ENCODE measurements around the gene ATRIP.

GRCh38 chr3:48420561-48420960, 26.0 kb upstream of the ATRIP start:
- TF ChIP-seq CTCF (IDR thresholded peaks at IDR 0.05; ENCODE audit: poor library complexity, severe bottlenecking) (no peak), SMC3 (conservative IDR thresholded peaks at IDR 0.05; ENCODE audit: poor library complexity) (no peak), POLR2AphosphoS5 (IDR thresholded peaks at IDR 0.05) (no peak), TAF1 (IDR thresholded peaks at IDR 0.05; ENCODE audit: low read depth) (no peak), EZH2 (IDR thresholded peaks at IDR 0.05; ENCODE audit: borderline replicate concordance, insufficient read depth, low read length, poor library complexity, severe bottlenecking) (no peak)

All from neural cell (in vitro differentiated cells).